ENCODE data around the gene DYNLT4. TPM values are rescaled to one million over a fixed set of nuclear protein-coding genes. Genes with fewer than 3 reads are reported as not detected.

The DYNLT4 gene
- total and polyA plus RNA-seq, 2 of the 13 experiments (the other 11 are each of a cell fraction or from before 2014, with no cell fraction given): 0.77 TPM; not detected in 1

GRCh38 chr1:44783697-44784093, 23.5 kb downstream of the DYNLT4 start (continued):
- TF ChIP-seq ZNF234 (CRISPR knock-in tag; conservative IDR thresholded peaks at IDR 0.05) (no peak), STAG1 (CRISPR knock-in tag; IDR thresholded peaks at IDR 0.05) (no peak), ZSCAN12 (CRISPR knock-in tag; IDR thresholded peaks at IDR 0.05) (0 out of 2 replicates have a peak, but pooled peaks have one; percentile 29), ZNF263 (CRISPR knock-in tag; IDR thresholded peaks at IDR 0.05) (no peak), PRDM15 (CRISPR knock-in tag; IDR thresholded peaks at IDR 0.05) (no peak), NFRKB (IDR thresholded peaks at IDR 0.05) (no peak), GMEB2 (CRISPR knock-in tag; IDR thresholded peaks at IDR 0.05; ENCODE audit: low read depth) (no peak; the same call in 1 of the 2 replicates), PAXIP1 (CRISPR knock-in tag; conservative IDR thresholded peaks at IDR 0.05) (no peak), ZSCAN20 (CRISPR knock-in tag; IDR thresholded peaks at IDR 0.05; ENCODE audit: borderline replicate concordance) (0 out of 2 replicates have a peak, but pooled peaks have one; percentile 3), ATF5 (CRISPR knock-in tag; IDR thresholded peaks at IDR 0.05; ENCODE audit: low read depth) (no peak), SMYD3 (CRISPR knock-in tag; IDR thresholded peaks at IDR 0.05) (no peak), PCBP1 (IDR thresholded peaks at IDR 0.05; ENCODE audit: borderline replicate concordance, low read depth, low read length) (no peak), ZNF264 (CRISPR knock-in tag; IDR thresholded peaks at IDR 0.05) (no peak), TEF (CRISPR knock-in tag; IDR thresholded peaks at IDR 0.05) (no peak), ZNF101 (CRISPR knock-in tag; IDR thresholded peaks at IDR 0.05; ENCODE audit: borderline replicate concordance, low read depth) (no peak), SUZ12 (IDR thresholded peaks at IDR 0.05; ENCODE audit: low read depth, low read length) (no peak), STAT5B (CRISPR knock-in tag; IDR thresholded peaks at IDR 0.05) (no peak), ZMYM3 (CRISPR knock-in tag; IDR thresholded peaks at IDR 0.05) (no peak), HOXA3 (CRISPR knock-in tag; IDR thresholded peaks at IDR 0.05) (no peak), GABPA (IDR thresholded peaks at IDR 0.05; ENCODE audit: low read depth, low read length) (no peak), GABPA (CRISPR knock-in tag; IDR thresholded peaks at IDR 0.05; ENCODE audit: low read depth) (no peak), THYN1 (CRISPR knock-in tag; IDR thresholded peaks at IDR 0.05; ENCODE audit: borderline replicate concordance, low read depth) (no peak), KDM1A (CRISPR knock-in tag; IDR thresholded peaks at IDR 0.05) (no peak)
